IPS-18c (cell line): ENCODE measurements around the gene EGLN2.
"Not testable (repeated sequence)": the region's sequence is repeated elsewhere in the genome, so short reads cannot be mapped to it uniquely, and the experiment has no call there.

Experiments used
- H3K4me3 ChIP-seq: 2 replicates; pipeline ENCODE4 v1.7.0; 2013; ENCODE audit warnings: low read depth, mild to moderate bottlenecking, low read length, moderate library complexity; ENCODE audit not compliant: insufficient read depth
- H3K9me3 ChIP-seq: one replicate; pipeline ENCODE4 v1.6.1; 2013; ENCODE audit warnings: mild to moderate bottlenecking, low read length, moderate library complexity; ENCODE audit not compliant: control insufficient read depth, insufficient read depth

Gene EGLN2

GRCh38 chr19:40771101-40771862 is 27.7 kb upstream of the EGLN2 start:
- not testable (repeated sequence) for H3K4me3 ChIP-seq, H3K9me3 ChIP-seq

- no peak within 1 kb of the TSS for H3K4me3 ChIP-seq
These were observed 23.9 kb upstream of the EGLN2 start, which contains the start of gene MIA for GRCh38 chr19:40774916-40775631. TSS of gene MIA (plus strand) at chr19:40775521. CDS start at chr19:40775543, 22 bp downstream.

DNA sequence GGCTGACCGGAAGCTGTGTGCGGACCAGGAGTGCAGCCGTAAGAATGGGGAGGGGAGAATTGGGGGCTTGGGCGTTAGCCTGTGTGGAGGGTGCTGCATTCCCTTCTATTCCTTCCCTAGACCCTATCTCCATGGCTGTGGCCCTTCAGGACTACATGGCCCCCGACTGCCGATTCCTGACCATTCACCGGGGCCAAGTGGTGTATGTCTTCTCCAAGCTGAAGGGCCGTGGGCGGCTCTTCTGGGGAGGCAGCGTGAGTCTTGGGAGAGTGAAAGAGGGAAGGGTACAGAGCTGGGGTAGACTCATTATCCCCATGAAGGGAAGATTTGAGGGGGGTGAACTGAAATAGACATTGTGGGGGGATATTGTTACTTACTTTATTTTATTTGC is 23.4 kb upstream of the EGLN2 start:
- H3K9me3 ChIP-seq = no peaks in the 10 kb centered on the region
- H3K4me3 ChIP-seq = no peak overlapping the region

More at GRCh38 chr19:40774916-40775631, 23.9 kb upstream of the EGLN2 start, which contains the start of gene MIA:
- no peaks in the 10 kb centered on the region for H3K9me3 ChIP-seq

DNA sequence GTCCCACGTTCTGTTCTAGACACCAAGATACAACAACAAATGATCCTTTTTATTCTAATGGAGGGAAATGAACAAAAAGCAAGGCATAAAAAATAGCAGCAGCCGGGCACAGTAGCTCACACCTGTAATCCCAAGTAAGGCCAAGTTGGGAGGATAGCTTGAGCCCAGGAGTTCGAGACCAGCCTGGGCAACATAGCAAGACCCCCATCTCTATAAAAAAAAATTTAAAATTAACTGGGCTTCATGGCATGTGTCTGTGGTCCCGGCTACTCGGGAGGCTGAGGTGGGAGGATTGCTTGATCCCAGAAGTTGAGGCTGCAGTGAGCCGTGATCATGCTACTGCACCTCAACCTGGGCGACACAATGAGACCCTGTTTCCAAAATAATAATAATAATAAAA is 22.6 kb upstream of the EGLN2 start:
- Histone ChIP-seq H3K9me3 (no peaks in the 10 kb centered on the region), H3K4me3 (no peak overlapping the region)

GRCh38 chr19:40776932-40777644 is 21.9 kb upstream of the EGLN2 start:
- Histone ChIP-seq H3K4me3 (peak overlapping the region; percentile 67), H3K9me3 (no peaks in the 10 kb centered on the region)

- H3K4me3 ChIP-seq = peak overlapping the region; percentile 67; the same call in 1 of the 2 replicates
These were observed 21.4 kb upstream of the EGLN2 start for GRCh38 chr19:40777645-40777936.

GRCh38 chr19:40777937-40778705 is 20.9 kb upstream of the EGLN2 start, which contains the start of gene RAB4B:
TSS of gene RAB4B (plus strand) at chr19:40778247. CDS start at chr19:40778376, 129 bp downstream.
- no peaks in the 10 kb centered on the region for H3K9me3 ChIP-seq
- peak within 1 kb of the TSS; percentile 95 for H3K4me3 ChIP-seq

More at GRCh38 chr19:40777645-40777936, 21.4 kb upstream of the EGLN2 start:
- no peaks in the 10 kb centered on the region for H3K9me3 ChIP-seq

- H3K9me3 ChIP-seq = no peaks in the 10 kb centered on the region
These were observed 20.2 kb upstream of the EGLN2 start for GRCh38 chr19:40778706-40779284.

DNA sequence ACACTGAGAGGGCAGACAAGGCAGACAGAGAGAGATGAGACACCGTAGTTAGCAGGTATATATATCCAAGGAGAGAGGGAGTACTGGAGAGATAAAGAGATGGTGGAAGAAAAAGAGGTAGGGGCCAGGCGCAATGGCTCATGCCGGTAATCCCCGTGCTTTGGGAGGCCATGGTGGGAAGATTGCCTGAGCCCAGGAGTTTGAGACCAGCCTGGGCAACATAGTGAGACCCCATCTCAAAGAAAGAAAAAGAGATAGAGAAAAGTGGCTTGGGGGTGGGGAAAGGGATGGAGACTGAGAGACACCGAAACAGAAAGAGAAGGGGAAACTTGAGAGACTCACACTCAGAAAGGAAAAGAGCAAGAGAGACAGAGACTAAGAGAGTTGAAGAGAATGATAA is 18.4 kb upstream of the EGLN2 start:
- no peaks in the 10 kb centered on the region for H3K9me3 ChIP-seq
- H3K4me3 ChIP-seq = no peak overlapping the region

More at GRCh38 chr19:40778706-40779284, 20.2 kb upstream of the EGLN2 start:
- peak overlapping the region; percentile 95 for H3K4me3 ChIP-seq

DNA sequence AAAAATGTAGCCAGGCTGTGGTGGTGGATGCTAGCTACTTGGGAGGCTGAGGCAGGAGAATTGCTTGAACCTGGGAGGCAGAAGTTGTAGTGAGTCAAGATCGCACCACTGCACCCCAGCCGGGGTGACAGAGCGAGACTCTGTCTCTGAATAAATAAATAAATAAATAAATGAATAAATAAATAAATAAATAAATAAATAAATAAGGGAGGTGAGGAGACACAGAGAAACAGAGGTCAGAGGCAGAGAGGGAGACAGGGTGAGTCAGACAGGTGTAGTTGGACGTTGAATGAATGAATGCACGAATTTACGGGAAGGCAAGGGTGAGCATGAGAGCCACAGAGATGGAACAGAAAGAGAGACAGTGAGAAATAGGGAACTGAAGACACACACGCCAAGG is 17.9 kb upstream of the EGLN2 start:
- no peaks in the 10 kb centered on the region for H3K9me3 ChIP-seq
- H3K4me3 ChIP-seq = no peak overlapping the region

DNA sequence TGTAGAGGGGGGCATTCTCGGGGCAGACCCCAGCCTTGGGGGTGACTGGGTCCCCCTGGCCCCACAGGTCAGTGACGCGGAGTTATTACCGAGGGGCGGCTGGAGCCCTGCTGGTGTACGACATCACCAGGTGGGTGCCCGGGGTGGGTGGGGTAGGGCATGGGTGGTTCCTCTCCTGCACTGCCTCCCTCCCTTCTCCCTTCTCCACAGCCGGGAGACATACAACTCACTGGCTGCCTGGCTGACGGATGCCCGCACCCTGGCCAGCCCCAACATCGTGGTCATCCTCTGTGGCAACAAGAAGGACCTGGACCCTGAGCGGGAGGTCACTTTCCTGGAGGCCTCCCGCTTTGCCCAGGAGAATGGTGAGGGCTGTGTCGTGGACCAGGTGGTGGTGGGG is 15.3 kb upstream of the EGLN2 start:
- no peaks in the 10 kb centered on the region for H3K9me3 ChIP-seq
- H3K4me3 ChIP-seq = no peak overlapping the region

DNA sequence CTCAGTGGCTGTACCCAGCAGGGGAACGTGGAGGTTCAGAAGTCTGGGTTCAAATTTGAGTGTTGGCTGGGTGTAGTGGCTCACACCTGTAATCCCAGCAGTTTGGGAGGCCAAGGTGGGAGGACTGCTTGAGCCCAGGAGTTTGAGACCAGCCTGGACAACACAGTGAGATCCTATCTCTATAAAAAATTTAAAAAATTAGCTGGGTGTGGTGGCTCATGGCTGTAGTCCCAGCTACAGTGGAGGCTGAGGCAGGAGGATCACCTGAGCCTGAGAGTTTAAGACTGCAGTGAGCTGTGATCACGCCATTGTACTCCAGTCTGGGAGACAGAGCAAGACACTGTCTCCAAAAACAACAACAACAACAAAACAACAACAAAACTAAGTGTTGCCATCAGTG is 14.8 kb upstream of the EGLN2 start:
- H3K9me3 ChIP-seq, H3K4me3 ChIP-seq: not testable (repeated sequence)

GRCh38 chr19:40785526-40785925 is 13.5 kb upstream of the EGLN2 start:
- Histone ChIP-seq H3K9me3 (no peaks in the 10 kb centered on the region), H3K4me3 (no peak overlapping the region)

GRCh38 chr19:40786060-40787037 is 12.6 kb upstream of the EGLN2 start:
- no peak overlapping the region for H3K4me3 ChIP-seq

DNA sequence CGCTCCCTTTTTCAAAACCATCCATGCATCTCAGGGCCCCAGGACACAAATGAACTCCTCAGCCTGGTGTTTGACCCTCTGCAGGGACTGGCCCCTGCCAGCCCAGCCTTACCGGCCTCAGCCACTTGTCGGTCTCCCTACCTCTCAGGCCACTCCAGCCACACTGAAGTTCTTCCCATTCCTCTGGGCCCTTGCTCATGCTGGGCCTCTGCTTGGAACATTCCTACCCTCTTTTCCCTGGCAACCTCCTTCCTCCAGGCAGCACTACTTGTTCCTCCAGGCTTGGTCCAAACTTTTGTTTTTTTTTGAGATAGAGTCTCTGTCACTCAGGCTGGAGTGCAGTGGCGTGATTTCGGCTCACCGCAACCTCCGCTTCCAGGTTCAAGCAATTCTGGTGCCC is 7.6 kb upstream of the EGLN2 start:
- H3K9me3 ChIP-seq = no peaks in the 10 kb centered on the region
- no peak overlapping the region for H3K4me3 ChIP-seq

More at GRCh38 chr19:40786060-40787037, 12.6 kb upstream of the EGLN2 start:
- no peaks in the 10 kb centered on the region for H3K9me3 ChIP-seq

DNA sequence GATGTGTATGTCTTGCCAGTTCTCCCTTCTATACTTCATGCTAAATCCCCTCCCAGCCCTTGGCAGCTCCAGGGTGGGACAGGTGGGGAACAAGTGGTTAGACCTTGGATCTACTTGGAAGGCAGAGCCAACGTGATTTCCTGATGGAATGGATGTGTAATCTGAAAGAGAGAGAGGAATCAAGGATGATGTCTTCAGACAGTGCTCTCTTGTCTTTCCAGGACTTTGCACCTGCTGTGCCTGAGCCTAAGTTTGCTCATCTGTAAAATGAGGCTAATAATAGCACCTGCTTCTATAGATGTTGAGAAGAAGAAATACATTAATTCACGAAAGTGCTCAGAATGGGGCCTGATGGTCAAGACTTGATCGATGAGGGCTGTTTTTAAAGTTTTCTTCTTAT is 7.0 kb upstream of the EGLN2 start:
- no peak overlapping the region for H3K4me3 ChIP-seq

More for the DNA sequence above, 7.0 kb upstream of the EGLN2 start:
- no peaks in the 10 kb centered on the region for H3K9me3 ChIP-seq
